Measurements from ENCODE around the gene HSD11B2.

DNA sequence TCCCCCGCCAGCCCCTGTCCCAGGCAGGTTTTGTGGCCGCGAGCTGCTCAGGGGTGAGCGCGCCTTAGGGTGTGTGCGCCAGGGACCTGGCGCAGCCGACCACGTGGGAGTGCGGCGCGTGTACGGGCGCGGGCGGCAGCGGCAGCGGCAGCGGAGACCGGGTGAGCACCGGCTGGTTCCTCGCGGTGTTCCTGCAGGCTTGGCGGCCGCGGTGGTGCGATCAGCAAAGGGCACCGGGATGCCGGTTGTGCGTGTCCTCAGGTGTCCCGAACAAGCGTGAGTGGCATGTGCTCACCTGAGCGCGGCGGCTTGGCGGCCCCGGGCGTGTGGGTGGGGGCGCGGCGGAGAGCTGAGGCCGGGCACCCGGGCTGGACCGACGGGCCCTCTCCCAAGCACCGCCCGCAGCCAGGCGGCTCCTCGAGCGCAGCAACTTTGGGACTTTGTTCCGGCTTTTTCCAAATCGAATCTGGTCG, 381 bp upstream of the HSD11B2 start:
- TF ChIP-seq EZH2 (IDR thresholded peaks at IDR 0.05; ENCODE audit: low read length, unreplicated experiment), result no peak
- TF ChIP-seq, protein P1, sequence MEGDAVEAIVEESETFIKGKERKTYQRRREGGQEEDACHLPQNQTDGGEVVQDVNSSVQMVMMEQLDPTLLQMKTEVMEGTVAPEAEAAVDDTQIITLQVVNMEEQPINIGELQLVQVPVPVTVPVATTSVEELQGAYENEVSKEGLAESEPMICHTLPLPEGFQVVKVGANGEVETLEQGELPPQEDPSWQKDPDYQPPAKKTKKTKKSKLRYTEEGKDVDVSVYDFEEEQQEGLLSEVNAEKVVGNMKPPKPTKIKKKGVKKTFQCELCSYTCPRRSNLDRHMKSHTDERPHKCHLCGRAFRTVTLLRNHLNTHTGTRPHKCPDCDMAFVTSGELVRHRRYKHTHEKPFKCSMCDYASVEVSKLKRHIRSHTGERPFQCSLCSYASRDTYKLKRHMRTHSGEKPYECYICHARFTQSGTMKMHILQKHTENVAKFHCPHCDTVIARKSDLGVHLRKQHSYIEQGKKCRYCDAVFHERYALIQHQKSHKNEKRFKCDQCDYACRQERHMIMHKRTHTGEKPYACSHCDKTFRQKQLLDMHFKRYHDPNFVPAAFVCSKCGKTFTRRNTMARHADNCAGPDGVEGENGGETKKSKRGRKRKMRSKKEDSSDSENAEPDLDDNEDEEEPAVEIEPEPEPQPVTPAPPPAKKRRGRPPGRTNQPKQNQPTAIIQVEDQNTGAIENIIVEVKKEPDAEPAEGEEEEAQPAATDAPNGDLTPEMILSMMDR (conservative IDR thresholded peaks at IDR 0.05; ENCODE audit: low read depth, low read length), result no peak
